Mammary epithelial cell (primary cell): Measurements from ENCODE around the gene BTBD9.

Experiments
- EZH2 ChIP-seq: IDR thresholded peaks from 2 replicates; pipeline ENCODE4 v1.6.1; 2012; ENCODE audit warnings: low read length, inconsistent platforms, borderline replicate concordance
- TF ChIP-seq, protein P1 (sequence below), 2 donors: IDR thresholded peaks in 1 of 2; conservative IDR thresholded peaks in 1 of 2; 2 replicates each; pipeline ENCODE4 v1.5.1; 2011 to 2012; ENCODE audit warnings: inconsistent platforms in 2 of 2, low read length in 2 of 2, mild to moderate bottlenecking in 2 of 2, control low read depth in 1 of 2, low read depth in 1 of 2; ENCODE audit not compliant: insufficient read depth in 1 of 2; ENCODE audit errors: extremely low read depth in 1 of 2

DNA sequence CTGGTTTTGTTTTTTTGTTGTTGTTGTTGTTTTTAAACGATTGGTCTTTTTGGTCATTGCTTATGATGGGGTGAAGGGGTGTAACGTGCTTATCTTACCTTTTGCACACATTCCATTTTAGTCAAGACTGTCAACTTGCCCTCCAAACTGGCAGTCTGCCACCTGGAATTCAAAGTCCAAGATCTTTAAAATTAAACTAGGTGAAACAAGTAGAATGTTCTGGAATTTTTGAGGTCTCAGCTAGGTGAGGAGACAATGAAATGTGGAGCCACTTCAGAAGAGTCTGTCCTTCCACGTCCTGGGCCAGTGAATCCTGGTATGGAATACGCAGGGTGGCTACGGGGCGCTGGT is 475.6 kb downstream of the BTBD9 start:
- TF ChIP-seq, protein P1, sequence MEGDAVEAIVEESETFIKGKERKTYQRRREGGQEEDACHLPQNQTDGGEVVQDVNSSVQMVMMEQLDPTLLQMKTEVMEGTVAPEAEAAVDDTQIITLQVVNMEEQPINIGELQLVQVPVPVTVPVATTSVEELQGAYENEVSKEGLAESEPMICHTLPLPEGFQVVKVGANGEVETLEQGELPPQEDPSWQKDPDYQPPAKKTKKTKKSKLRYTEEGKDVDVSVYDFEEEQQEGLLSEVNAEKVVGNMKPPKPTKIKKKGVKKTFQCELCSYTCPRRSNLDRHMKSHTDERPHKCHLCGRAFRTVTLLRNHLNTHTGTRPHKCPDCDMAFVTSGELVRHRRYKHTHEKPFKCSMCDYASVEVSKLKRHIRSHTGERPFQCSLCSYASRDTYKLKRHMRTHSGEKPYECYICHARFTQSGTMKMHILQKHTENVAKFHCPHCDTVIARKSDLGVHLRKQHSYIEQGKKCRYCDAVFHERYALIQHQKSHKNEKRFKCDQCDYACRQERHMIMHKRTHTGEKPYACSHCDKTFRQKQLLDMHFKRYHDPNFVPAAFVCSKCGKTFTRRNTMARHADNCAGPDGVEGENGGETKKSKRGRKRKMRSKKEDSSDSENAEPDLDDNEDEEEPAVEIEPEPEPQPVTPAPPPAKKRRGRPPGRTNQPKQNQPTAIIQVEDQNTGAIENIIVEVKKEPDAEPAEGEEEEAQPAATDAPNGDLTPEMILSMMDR (conservative IDR thresholded peaks at IDR 0.05 in 1 of 2, IDR thresholded peaks at IDR 0.05 in 1 of 2; ENCODE audit: extremely low read depth in 1 of 2, insufficient read depth in 1 of 2, low read depth in 1 of 2, low read length in 2 of 2): no peak
- TF ChIP-seq EZH2: no peak
